ENCODE results near the gene SEMA3A. TPM values are rescaled to one million over a fixed set of nuclear protein-coding genes. Genes with fewer than 3 reads are reported as not detected.

Gene SEMA3A
- total RNA-seq, 4 donors from 2014 or later, result 3.1 to 88.9 (median 6.5) TPM

- intact Hi-C loops (cut with DNase I; ENCODE audit: low total_unique reads), result no loop called here
- Histone ChIP-seq H3K36me3 (no peaks in the 10 kb centered on the region), H3K4me1 (no peaks in the 10 kb centered on the region), H3K27ac (no peak overlapping the region), H3K9me3 (no peaks in the 10 kb centered on the region), H3K27me3 (no peaks in the 10 kb centered on the region), H3K4me3 (no peak overlapping the region)
- no peak for DNase-seq
- TF ChIP-seq CTCF (IDR thresholded peaks at IDR 0.05), result no peak
- no peak for TF ChIP-seq POLR2A (IDR thresholded peaks at IDR 0.05)
Observed at GRCh38 chr7:84139986-84140729, 54.4 kb downstream of the SEMA3A start.

- no peak overlapping the region for H3K27ac ChIP-seq
- TF ChIP-seq POLR2A (IDR thresholded peaks at IDR 0.05) (no peak), CTCF (IDR thresholded peaks at IDR 0.05) (no peak)
- H3K27me3 ChIP-seq, result no peaks in the 10 kb centered on the region
- no peak overlapping the region for H3K4me3 ChIP-seq
- intact Hi-C loops (cut with DNase I; ENCODE audit: low total_unique reads), result no loop called here
- H3K36me3 ChIP-seq, result no peaks in the 10 kb centered on the region
- no peak for DNase-seq
- H3K9me3 ChIP-seq, result no peaks in the 10 kb centered on the region
- H3K4me1 ChIP-seq, result no peaks in the 10 kb centered on the region
Observed at GRCh38 chr7:84138411-84138810, 56.2 kb downstream of the SEMA3A start.

- Histone ChIP-seq H3K9me3 (no peaks in the 10 kb centered on the region), H3K27me3 (no peaks in the 10 kb centered on the region), H3K36me3 (no peaks in the 10 kb centered on the region), H3K27ac (no peak overlapping the region), H3K4me3 (no peak overlapping the region), H3K4me1 (no peaks in the 10 kb centered on the region)
- intact Hi-C loops (cut with DNase I; ENCODE audit: low total_unique reads), result no loop called here
- TF ChIP-seq POLR2A (IDR thresholded peaks at IDR 0.05) (no peak), CTCF (IDR thresholded peaks at IDR 0.05) (no peak)
- no peak for DNase-seq
Observed at GRCh38 chr7:84137812-84138211, 56.8 kb downstream of the SEMA3A start.

- Histone ChIP-seq H3K27ac (no peak overlapping the region), H3K27me3 (no peaks in the 10 kb centered on the region), H3K9me3 (no peaks in the 10 kb centered on the region), H3K36me3 (no peaks in the 10 kb centered on the region), H3K4me1 (no peaks in the 10 kb centered on the region), H3K4me3 (no peak overlapping the region)
- TF ChIP-seq POLR2A (IDR thresholded peaks at IDR 0.05), result no peak
- TF ChIP-seq CTCF (IDR thresholded peaks at IDR 0.05), result no peak
- intact Hi-C loops (cut with DNase I; ENCODE audit: low total_unique reads), result no loop called here
- DNase-seq, result no peak
Observed at GRCh38 chr7:84136809-84137208, 57.8 kb downstream of the SEMA3A start.

GRCh38 chr7:84136336-84136735 is 58.3 kb downstream of the SEMA3A start:
- Histone ChIP-seq H3K4me1 (no peaks in the 10 kb centered on the region), H3K9me3 (no peaks in the 10 kb centered on the region), H3K36me3 (no peaks in the 10 kb centered on the region), H3K4me3 (no peak overlapping the region), H3K27ac (no peak overlapping the region), H3K27me3 (no peaks in the 10 kb centered on the region)
- DNase-seq, result no peak
- TF ChIP-seq POLR2A (IDR thresholded peaks at IDR 0.05), result no peak
- TF ChIP-seq CTCF (IDR thresholded peaks at IDR 0.05), result no peak
- intact Hi-C loops (cut with DNase I; ENCODE audit: low total_unique reads), result no loop called here
